ENCODE data around the gene PDE10A. TPM values are rescaled to one million over a fixed set of nuclear protein-coding genes. Genes with fewer than 3 reads are reported as not detected.

Gene PDE10A
- not detected for total RNA-seq

GRCh38 chr6:165662749-165663376 lies at the start of gene PDE10A:
TSS of gene PDE10A (minus strand) at chr6:165663241. CDS start at chr6:165662811, 430 bp downstream.
- no peak for DNase-seq
- H3K4me1 Mint-ChIP-seq = peaks cover 8% of the 10 kb centered on the region
- POLR2A ChIA-PET = no interaction called here
- H3K27ac Mint-ChIP-seq = no peak within 1 kb of the TSS
- H3K4me3 Mint-ChIP-seq = peak within 1 kb of the TSS; percentile 27
- CTCF ChIA-PET = no interaction called here
- H3K9me3 Mint-ChIP-seq = no peaks in the 10 kb centered on the region
- H3K36me3 Mint-ChIP-seq (ENCODE audit: low read depth) = peaks cover 3% of the 10 kb centered on the region
- H3K27me3 Mint-ChIP-seq = peaks cover 52% of the 10 kb centered on the region

DNA sequence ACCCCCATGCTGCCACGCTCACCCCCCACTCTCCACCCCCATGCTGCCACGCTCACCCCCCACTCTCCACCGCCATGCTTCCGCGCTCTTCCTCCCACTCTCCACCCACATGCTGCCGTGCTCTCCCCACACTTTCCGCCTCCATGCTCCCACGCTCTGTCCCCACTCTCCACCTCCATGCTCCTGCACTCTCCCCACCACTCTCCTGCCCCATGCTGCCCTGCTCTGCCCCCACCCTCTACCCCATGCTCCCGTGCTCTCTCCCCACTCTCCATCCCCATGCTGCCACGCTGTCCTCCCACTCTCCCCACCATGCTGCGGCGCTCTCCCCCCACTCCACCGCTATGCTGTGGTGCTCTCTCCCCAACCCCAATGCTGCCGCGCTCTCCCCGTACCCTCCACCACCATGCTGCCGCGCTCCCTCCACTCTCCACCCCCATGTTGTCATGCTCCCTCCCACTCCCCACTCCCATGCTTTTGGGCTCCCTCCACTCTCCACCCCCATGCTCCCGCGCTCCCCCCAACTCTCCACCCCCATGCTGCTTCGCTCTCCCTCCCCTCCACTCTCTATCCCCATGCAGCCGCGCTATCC lies 46.0 kb upstream of the PDE10A start:
- Mint-ChIP-seq H3K27ac (no peak overlapping the region), H3K4me3 (no peak overlapping the region), H3K9me3 (no peaks in the 10 kb centered on the region), H3K27me3 (no peaks in the 10 kb centered on the region), H3K4me1 (no peaks in the 10 kb centered on the region), H3K36me3 (ENCODE audit: low read depth) (no peaks in the 10 kb centered on the region)
- no peak for DNase-seq
- CTCF ChIA-PET = no interaction called here
- POLR2A ChIA-PET = no interaction called here

DNA sequence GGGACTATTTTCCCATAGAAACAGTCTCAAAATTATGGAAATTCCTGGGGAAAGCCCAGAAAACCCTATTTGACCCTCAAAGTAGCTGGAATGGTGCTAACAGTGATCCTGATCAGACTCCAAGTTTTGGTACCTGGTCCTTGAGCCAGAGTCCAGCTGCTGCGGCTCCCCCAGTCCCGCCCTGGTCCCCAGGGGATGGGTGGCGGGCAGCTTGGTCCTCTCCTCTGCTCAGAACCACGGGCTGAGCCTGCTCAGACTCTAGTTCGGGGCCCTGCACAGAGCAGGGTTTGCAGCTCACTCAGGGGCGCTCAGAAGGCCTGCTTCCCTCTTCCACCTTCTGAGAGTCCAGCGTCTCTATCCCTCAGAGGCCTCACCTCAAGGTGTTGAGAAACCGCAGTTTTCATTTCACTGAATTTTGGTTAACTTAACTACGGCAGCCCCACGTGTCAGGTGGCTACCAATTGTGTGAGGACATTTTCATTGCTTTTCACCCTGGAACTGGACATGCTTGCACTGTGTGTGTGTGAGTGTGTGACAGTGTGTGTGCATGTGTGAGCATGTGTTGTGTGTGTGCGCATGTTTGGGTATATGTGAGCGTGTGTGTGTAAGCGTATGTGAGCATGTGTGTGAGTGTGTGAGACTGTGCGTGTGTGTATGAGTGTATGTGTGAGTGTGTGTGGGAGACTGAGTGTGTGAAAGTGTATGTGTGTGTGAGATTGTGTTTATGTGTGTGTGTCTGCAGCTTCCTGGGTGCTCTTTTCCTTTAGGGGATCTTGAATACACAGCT lies 44.2 kb upstream of the PDE10A start:
- DNase-seq = no peak
- H3K27me3 Mint-ChIP-seq = no peaks in the 10 kb centered on the region
- no peaks in the 10 kb centered on the region for H3K9me3 Mint-ChIP-seq
- CTCF ChIA-PET = no interaction called here
- H3K4me3 Mint-ChIP-seq = no peak overlapping the region
- no peaks in the 10 kb centered on the region for H3K4me1 Mint-ChIP-seq
- POLR2A ChIA-PET = no interaction called here
- H3K36me3 Mint-ChIP-seq (ENCODE audit: low read depth) = no peaks in the 10 kb centered on the region
- no peak overlapping the region for H3K27ac Mint-ChIP-seq

DNA sequence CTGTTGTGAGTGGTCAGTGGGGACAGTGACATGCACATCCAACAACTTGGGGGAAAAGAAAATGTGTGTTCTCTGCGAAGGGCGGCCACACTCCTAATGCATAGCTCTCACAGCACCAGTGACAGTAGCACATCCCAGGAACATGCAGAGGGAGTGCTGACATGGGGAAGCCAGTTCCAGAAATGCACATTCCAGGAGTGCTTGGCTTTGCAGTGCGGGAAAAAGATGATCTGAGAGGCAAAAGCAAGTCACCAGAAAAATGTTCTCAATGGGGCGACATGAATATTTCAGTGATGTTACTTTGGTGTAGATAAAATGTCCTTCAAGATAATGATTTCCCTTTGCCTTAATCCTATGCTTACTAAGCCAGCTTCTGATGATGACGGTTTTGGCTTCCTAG lies 42.9 kb upstream of the PDE10A start:
- H3K36me3 Mint-ChIP-seq (ENCODE audit: low read depth) = no peaks in the 10 kb centered on the region
- POLR2A ChIA-PET = no interaction called here
- CTCF ChIA-PET = no interaction called here
- H3K4me3 Mint-ChIP-seq = no peak overlapping the region
- no peaks in the 10 kb centered on the region for H3K27me3 Mint-ChIP-seq
- no peak for DNase-seq
- peaks cover 3% of the 10 kb centered on the region for H3K9me3 Mint-ChIP-seq
- no peaks in the 10 kb centered on the region for H3K4me1 Mint-ChIP-seq
- H3K27ac Mint-ChIP-seq = no peak overlapping the region

DNA sequence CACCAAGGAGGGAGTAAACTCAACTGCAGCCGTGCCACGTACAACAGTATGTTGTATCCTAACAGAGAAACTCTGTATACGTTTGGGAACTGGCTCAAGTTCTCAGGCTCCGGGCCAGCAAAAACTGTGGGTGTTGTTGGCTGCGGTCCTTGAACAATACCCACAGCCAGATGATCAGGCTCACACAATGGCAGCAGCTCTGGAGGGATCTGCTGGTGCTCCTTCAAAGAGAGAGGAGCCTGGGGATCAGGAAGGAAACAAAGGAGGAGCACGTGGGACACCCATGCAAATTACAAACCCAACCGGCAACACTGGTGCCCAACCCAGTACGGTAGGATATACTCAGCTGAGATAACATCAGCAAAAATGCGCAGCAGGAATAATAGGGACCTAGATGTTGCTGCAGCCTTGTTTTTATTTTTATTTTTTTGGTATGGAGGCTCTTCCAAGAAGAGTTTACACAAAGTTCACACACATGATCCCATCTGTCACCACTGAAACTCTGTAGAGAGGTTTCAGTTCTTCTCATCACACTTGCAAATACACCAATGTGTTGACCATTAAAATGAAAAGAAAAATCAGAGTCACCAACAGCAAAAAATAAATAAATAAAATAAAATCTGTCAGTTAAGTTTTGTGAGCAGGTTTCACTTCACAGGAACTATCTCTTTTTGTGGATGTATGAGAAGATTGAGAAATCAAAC lies 41.2 kb upstream of the PDE10A start:
- Mint-ChIP-seq H3K27ac (no peak overlapping the region), H3K9me3 (peaks cover 3% of the 10 kb centered on the region), H3K4me1 (no peaks in the 10 kb centered on the region)

DNA sequence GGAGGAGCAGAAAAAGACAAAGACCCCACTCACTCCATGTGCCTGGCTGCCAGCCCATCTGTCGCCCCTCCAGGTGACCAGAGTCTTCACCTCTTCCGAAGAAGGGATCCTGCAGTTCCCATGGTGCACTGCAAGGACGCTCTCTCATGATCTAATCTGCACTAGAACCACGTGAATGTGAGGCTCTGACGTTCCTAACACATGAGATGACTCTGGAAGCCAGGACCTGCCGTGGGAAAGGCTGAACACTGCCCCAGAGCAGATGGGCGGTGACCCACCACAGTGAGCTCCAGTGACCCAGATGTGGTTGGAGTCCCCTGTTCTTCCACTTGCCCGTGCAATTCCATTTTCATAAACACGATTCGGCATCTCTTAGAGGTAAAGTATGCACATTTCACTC lies 39.6 kb upstream of the PDE10A start:
- no peaks in the 10 kb centered on the region for H3K36me3 Mint-ChIP-seq (ENCODE audit: low read depth)
- DNase-seq = no peak
- no peak overlapping the region for H3K27ac Mint-ChIP-seq
- ChIA-PET CTCF (no interaction called here), POLR2A (no interaction called here)
- H3K4me1 Mint-ChIP-seq = no peaks in the 10 kb centered on the region
- no peaks in the 10 kb centered on the region for H3K27me3 Mint-ChIP-seq
- no peak overlapping the region for H3K4me3 Mint-ChIP-seq
- H3K9me3 Mint-ChIP-seq = peaks cover 3% of the 10 kb centered on the region

More for the DNA sequence above, 41.2 kb upstream of the PDE10A start:
- ChIA-PET CTCF (no interaction called here), POLR2A (no interaction called here)
- H3K27me3 Mint-ChIP-seq = no peaks in the 10 kb centered on the region
- H3K36me3 Mint-ChIP-seq (ENCODE audit: low read depth) = no peaks in the 10 kb centered on the region
- no peak for DNase-seq
- no peak overlapping the region for H3K4me3 Mint-ChIP-seq

- POLR2A ChIA-PET = no interaction called here
- Mint-ChIP-seq H3K27ac (no peak overlapping the region), H3K9me3 (peaks cover 3% of the 10 kb centered on the region), H3K36me3 (ENCODE audit: low read depth) (no peaks in the 10 kb centered on the region), H3K27me3 (no peaks in the 10 kb centered on the region), H3K4me1 (no peaks in the 10 kb centered on the region), H3K4me3 (no peak overlapping the region)
- no peak for DNase-seq
- CTCF ChIA-PET = no interaction called here
Measured at GRCh38 chr6:165701564-165702354, 38.7 kb upstream of the PDE10A start.

DNA sequence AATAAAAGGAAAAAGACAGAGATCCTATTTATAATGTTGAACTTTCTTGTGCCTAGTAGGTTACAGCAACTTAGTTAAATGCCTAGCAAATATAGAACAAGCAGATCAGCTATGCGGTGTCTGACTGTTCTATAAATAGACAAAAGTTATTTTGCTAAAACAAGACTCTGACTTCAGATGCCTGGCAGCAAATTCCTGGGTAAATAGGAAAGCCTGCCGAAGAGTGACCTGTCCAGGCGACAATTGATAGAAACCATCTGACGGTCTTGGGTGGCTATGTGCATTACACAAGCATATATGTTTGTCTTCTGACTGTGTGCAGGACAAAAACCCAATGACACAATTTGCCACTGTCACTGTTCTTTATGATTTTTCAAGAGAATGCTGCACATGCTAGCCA lies 38.0 kb upstream of the PDE10A start:
- H3K27ac Mint-ChIP-seq = no peak overlapping the region
- H3K4me3 Mint-ChIP-seq = no peak overlapping the region
- no peak for DNase-seq
- H3K36me3 Mint-ChIP-seq (ENCODE audit: low read depth) = no peaks in the 10 kb centered on the region
- POLR2A ChIA-PET = no interaction called here
- CTCF ChIA-PET = no interaction called here
- no peaks in the 10 kb centered on the region for H3K4me1 Mint-ChIP-seq
- peaks cover 3% of the 10 kb centered on the region for H3K9me3 Mint-ChIP-seq
- H3K27me3 Mint-ChIP-seq = no peaks in the 10 kb centered on the region

- DNase-seq = no peak
- peaks cover 4% of the 10 kb centered on the region for H3K9me3 Mint-ChIP-seq
- H3K4me3 Mint-ChIP-seq = no peak overlapping the region
- H3K4me1 Mint-ChIP-seq = no peaks in the 10 kb centered on the region
- no peaks in the 10 kb centered on the region for H3K27me3 Mint-ChIP-seq
- no peak overlapping the region for H3K27ac Mint-ChIP-seq
- POLR2A ChIA-PET = no interaction called here
- no peaks in the 10 kb centered on the region for H3K36me3 Mint-ChIP-seq (ENCODE audit: low read depth)
- CTCF ChIA-PET = no interaction called here
Measured at GRCh38 chr6:165698868-165699267, 35.8 kb upstream of the PDE10A start.

DNA sequence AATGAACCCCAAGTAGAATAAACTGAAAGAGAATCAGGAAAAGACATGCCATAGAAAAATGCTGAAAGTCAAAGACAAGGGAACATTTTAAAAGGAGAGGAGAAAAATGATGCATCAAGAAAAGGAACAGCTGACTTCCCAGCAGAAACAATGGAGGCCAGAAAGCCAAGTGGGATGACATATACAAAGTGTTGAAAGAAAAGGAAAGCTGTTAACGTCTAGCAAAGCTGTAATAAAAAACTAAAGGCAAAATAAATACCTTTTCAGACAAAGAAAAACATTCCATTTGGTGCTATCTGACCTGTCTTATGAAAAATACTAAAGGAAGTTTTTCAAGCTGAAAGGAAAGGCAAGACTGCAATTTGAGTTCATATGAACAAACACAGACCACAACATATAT lies 34.1 kb upstream of the PDE10A start:
- CTCF ChIA-PET = no interaction called here
- Mint-ChIP-seq H3K27me3 (no peaks in the 10 kb centered on the region), H3K27ac (no peak overlapping the region), H3K4me1 (no peaks in the 10 kb centered on the region), H3K4me3 (no peak overlapping the region), H3K36me3 (ENCODE audit: low read depth) (no peaks in the 10 kb centered on the region), H3K9me3 (peaks cover 4% of the 10 kb centered on the region)
- POLR2A ChIA-PET = no interaction called here
- no peak for DNase-seq

DNA sequence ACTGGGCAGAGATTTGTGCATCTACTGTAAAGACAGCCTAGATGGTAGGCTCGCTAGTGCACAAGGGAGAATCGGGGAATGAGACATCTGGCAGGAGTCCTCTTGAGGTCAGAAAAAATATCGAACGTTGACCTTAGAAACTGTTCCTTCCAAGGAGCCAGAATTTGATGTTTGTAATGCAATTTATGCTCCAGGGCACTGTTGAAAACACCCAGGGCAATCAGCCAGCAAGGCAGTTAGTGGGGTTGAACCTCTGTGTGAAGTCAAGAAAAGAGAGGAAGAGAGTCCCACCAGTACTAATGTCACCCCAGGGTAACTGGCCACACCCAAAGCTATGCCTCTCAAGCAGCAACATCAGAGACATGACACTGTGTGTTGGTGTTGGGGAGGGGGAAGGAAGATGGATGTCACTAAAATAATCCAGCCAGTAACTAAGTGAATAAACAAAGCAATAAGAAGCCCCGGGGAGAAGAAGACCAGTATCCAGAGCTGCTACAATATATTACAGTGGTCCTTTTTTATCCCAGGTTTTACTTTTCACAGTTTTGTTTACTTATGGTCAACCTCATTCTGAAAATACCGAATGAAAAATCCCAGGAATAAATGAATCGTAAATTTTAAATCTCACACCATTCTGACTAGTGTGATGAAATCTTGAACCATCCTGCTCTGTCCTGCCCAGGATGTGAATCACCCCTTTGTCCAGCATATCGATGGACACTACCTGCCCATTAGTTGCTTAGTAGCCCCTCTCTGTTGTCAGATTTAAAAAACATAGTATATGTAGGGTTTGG lies 32.9 kb upstream of the PDE10A start:
- POLR2A ChIA-PET = no interaction called here

GRCh38 chr6:165694296-165694695 lies 31.3 kb upstream of the PDE10A start:
- H3K36me3 Mint-ChIP-seq (ENCODE audit: low read depth) = no peaks in the 10 kb centered on the region
- H3K27me3 Mint-ChIP-seq = no peaks in the 10 kb centered on the region
- no peak overlapping the region for H3K4me3 Mint-ChIP-seq
- DNase-seq = no peak
- peaks cover 2% of the 10 kb centered on the region for H3K9me3 Mint-ChIP-seq
- ChIA-PET CTCF (no interaction called here), POLR2A (no interaction called here)
- no peak overlapping the region for H3K27ac Mint-ChIP-seq
- H3K4me1 Mint-ChIP-seq = no peaks in the 10 kb centered on the region

More for the DNA sequence above, 32.9 kb upstream of the PDE10A start:
- Mint-ChIP-seq H3K36me3 (ENCODE audit: low read depth) (no peaks in the 10 kb centered on the region), H3K27ac (no peak overlapping the region), H3K27me3 (no peaks in the 10 kb centered on the region), H3K9me3 (peaks cover 2% of the 10 kb centered on the region), H3K4me1 (no peaks in the 10 kb centered on the region), H3K4me3 (no peak overlapping the region)
- DNase-seq = no peak
- CTCF ChIA-PET = interaction anchor here (0.7 kb wide), 1 partner anchor 30 kb away, joined by 3 read pairs; no protein-coding TSS in a partner anchor
